Measurements from ENCODE around the gene CAMK2A.
A peak's percentile ranks its signal among the peaks of the same experiment; 100 is the strongest.

The CAMK2A gene

DNA sequence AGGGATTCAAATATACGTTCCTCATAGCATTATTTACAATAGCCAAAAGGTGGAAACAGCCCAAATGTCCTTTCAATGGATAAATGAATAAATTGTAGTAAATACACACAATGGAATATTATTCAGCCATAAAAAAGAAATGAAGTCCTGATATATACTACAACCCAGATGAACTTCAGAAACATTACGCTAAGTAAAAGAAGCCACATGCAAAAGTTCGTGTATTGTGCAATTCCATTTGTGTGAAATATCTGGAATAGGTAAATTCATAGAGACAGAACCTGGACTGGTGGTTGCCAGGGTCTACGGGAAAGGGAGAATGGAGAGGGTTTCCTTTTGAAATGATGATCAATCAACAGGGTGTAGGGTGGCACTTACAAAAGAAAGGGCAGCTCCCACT lies 25.7 kb upstream of the CAMK2A start:
- DNase-seq, result no peak

- no peak for DNase-seq
Observed at GRCh38 chr5:150313921-150314716, 24.5 kb upstream of the CAMK2A start.

GRCh38 chr5:150313501-150313900 lies 23.9 kb upstream of the CAMK2A start:
- DNase-seq, result no peak

GRCh38 chr5:150312518-150312917 lies 22.9 kb upstream of the CAMK2A start:
- DNase-seq, result no peak

- no peak for DNase-seq
Observed at GRCh38 chr5:150311015-150311692, 21.6 kb upstream of the CAMK2A start.

DNA sequence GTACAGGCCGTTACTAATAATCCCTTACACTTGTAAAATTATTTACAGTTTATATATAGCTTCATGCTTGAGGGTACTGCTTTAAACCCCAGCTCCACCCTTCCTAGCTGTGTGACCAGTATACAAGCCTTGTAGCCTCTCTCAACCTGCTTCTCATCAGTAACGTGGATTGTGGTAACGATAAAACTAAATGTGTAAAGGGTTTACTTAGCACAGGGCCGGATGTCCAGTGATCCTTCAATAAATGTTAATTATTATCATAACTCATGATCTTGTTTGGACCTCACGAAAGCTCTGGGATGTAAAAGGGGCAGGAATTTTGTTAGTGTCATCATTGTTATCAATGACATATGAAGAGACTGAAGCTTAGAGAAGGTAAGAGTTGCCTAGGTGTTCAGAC lies 20.7 kb upstream of the CAMK2A start:
- DNase-seq, result no peak

GRCh38 chr5:150309886-150310239 lies 20.3 kb upstream of the CAMK2A start:
- DNase-seq, result no peak

GRCh38 chr5:150309101-150309885 lies 19.7 kb upstream of the CAMK2A start:
- peak in 1 of 2 experiments; percentile 5 for DNase-seq

GRCh38 chr5:150307617-150308426 lies 18.2 kb upstream of the CAMK2A start:
- DNase-seq, result no peak

DNA sequence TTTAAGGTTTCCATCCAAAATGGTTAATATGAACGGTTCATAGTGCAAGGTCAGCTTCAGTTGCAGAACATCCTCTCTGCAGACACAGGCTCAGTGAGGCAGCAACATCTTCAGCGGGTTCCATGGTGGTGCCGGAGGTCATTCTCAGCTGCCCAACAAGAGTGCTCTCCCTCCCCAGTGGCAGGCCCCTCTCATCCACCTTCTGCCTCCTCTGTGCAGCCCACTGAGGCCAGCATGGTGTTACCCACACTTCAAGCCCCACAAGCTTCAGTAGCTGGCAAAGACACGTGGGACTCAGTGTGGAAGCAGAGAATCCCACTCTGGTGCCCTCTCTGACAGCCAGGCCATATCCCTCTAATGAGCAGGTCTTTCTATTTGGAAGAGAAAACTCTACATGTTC lies 17.2 kb upstream of the CAMK2A start:
- DNase-seq, result no peak

DNA sequence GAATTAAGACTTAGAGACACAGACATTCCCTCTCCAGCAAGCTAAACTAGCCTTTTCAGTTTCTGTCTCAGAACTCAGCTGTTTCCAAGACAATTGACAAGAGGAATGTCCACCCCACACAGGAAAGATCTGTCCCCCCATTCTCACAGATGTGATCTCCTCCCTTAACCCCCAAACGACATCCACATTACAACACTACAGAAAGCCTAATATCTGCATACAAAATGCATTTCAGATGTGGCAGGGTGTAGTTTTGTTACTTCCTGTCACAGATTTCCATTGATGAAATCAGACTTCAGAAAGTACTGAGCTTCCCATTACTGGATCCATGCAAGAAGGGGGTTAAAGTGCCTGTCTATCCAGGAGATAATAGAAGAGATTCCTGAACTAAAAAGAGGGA lies 16.0 kb upstream of the CAMK2A start:
- DNase-seq, result no peak

DNA sequence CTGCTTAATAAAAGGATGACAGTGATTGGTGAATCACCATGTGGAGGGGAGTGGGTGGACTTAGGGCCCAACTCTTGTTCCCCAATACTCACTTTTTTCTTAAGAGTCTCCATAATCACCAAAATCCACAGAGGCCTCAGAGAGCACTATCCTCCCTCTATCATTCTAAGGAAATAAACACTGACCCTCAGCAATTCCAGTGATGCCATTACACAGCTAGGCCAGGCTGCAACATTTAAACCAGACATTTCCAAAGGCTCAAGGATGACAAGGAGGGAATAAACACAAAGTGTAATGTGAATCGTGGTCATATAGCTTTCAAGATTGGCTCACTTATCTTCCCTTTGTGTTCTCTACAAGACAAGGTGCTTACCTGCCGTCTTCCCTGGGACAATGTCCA lies 15.5 kb upstream of the CAMK2A start:
- no peak for DNase-seq

GRCh38 chr5:150304481-150305081 lies 15.0 kb upstream of the CAMK2A start:
- no peak for DNase-seq

DNA sequence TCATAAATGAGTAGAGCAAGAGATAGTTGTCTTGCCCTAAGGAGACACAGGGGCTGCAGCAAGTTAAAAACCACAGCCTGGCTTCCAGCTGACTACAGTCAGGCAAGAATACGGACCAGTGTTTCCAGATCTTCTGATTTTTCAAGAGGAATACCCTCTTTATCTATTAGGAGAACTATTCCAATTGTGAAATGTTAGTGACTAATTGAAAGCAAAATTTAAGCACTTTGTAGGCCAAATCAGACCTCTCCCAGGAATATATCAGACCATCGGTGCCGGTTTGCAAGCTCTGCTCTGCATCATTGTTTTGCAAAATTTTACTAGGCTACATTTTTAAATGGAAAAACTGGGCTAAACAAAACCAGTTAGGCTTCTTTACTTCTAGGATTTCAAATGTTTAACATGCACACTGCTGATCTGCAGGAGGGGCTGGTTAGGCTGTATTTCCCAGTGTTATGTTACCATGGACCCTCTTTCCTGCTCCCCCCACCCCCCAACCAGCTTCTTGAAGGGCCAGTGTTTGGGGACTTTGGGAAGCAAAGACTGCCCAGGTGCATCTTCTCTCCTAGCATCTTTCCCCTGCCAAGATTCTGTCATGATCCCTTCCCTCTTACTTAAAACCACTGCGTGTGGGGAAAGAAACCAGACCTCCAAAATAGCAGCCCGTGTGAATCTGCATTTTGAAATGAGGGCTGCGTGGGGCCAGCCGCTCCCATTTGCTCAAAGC lies 14.2 kb upstream of the CAMK2A start:
- DNase-seq, result no peak

DNA sequence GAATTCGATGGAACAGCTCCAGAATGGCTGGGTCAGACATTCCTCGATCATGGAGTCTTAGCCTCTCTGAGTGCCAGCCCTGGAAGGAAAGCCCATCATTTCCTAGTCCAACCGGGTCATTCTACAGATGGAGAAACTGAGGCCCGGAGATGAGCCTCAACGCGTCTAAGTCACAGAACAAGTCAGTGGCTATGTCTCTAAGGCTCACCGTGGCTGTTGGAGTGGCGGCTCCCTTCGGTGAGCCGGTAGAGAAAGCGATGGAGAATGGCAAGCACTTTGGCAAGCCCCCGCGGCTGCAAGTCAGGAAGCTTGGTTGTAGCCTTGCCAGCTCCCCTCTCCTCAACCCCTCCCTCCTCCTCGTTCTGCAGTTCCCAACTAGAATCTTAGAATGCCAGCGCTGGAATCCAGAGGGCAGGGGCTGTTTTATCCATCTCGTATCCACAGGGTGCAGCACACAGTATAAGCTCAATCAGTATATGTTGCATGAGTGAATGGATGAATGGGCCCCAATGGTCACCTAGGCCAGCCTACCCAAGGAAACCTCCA lies 13.6 kb upstream of the CAMK2A start:
- DNase-seq, result no peak

GRCh38 chr5:150302301-150303069 lies 12.9 kb upstream of the CAMK2A start, which contains the start of gene ARSI:
Gene ARSI (minus strand): TSS chr5:150302905. CDS start chr5:150302373, 532 bp downstream.
- DNase-seq, result no peak

- DNase-seq, result no peak
Observed at GRCh38 chr5:150301901-150302300, 12.3 kb upstream of the CAMK2A start.

DNA sequence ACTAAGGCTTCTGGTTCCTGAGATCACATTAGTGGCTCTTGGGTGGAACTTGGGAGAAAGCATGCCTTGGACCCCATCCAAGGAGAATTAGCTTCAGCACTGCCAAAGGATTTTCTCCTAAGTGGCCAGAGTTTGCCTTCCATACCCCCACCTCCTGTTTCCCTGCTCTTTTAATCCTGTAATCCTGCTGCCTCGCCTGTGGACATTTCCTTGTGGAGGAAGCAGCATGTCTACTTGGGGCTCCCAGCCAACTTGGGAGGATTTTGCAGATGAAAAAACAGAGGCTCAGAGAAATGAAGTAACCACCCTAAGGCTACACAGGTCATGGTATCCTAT lies 11.6 kb upstream of the CAMK2A start:
- peak in 1 of 2 experiments; percentile 45 for DNase-seq

DNA sequence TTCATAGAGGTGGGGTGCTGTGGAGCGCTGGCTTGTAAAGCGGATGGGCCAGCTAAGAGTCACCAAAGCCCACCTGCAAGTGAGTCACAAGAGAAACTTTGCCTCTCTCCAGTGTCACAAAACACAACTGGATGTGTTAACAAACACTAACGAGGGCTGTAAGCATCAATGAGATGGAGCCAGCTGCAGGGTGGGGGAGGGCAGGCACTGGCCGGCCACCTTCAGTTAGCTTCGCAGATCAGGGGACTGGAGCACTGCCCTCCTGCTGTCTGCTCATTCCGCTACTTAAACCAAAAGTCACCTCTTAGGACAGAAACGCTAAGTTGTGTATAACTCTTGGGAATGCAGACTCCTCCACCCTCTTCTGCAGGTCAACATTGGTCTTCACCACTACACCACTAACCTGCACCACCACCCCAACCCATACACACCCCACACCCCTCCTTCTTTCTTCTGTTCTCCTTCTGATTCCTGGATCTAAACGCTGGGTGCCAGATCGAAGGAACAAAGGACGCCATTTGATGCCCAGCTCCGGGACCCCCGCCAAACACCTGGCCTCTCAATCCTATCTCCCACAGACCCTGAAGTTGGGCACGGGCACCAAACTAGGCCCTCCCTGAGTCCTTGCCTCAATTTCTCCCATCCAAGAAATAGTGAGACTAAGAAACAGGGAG lies 11.1 kb upstream of the CAMK2A start:
- no peak for DNase-seq
